ENCODE data around the gene KRR1.

The KRR1 gene

DNA sequence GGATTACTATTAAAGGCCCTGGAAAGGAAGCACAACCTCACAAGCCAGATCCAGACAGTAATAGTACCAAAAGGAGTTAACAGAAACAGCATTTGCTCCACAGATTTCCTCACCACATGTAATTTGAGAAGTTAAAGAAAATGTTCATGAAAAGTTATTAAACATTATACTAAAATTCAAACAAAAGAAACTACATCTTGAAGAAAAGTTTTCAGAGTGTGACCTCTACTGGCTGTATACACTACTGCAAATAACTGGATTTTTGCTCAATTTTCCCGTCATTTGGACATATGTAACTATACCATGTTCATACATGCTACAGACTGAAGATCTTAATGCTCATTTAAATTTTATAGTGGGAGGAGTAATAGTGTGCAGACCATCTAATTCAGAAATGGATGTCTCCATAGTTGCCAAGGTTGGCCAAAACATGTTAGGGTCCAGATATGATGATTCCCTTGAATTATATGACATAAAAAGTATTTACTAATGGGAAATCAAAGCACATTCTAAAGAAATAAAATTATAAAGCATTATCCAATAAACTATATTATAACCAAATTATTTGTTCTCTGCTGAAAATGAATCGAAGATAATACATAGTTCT is 5.6 kb downstream of the KRR1 start:
- TF ChIP-seq, protein P1, sequence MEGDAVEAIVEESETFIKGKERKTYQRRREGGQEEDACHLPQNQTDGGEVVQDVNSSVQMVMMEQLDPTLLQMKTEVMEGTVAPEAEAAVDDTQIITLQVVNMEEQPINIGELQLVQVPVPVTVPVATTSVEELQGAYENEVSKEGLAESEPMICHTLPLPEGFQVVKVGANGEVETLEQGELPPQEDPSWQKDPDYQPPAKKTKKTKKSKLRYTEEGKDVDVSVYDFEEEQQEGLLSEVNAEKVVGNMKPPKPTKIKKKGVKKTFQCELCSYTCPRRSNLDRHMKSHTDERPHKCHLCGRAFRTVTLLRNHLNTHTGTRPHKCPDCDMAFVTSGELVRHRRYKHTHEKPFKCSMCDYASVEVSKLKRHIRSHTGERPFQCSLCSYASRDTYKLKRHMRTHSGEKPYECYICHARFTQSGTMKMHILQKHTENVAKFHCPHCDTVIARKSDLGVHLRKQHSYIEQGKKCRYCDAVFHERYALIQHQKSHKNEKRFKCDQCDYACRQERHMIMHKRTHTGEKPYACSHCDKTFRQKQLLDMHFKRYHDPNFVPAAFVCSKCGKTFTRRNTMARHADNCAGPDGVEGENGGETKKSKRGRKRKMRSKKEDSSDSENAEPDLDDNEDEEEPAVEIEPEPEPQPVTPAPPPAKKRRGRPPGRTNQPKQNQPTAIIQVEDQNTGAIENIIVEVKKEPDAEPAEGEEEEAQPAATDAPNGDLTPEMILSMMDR (IDR thresholded peaks at IDR 0.05; ENCODE audit: control insufficient read depth, insufficient read depth, low read depth, low read length, missing control alignments) = peak; percentile 53
- no peak for DNase-seq (ENCODE audit: low read depth)
- H3K4me3 ChIP-seq (ENCODE audit: control insufficient read depth, low read depth, low read length) = no peak overlapping the region

DNA sequence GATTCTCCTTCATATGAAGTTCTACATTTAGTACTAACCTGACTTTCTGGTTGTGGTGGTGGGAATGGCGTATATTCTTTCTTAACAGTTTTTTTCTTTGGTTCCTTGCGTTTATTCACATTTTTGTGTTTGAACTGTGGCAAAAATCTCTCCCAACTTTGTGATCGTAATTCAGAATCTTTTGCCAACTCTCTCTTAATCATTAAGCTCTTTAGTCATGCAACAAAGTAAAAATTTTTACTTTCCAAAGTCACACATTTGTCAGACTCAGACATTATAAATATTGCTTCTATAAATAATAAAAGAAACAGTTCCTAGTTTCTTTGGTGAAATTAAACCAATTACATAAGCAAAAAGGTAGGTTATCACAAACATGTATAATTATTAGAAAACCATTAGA is 7.5 kb downstream of the KRR1 start:
- H3K4me3 ChIP-seq (ENCODE audit: control insufficient read depth, low read depth, low read length) = no peak overlapping the region
- TF ChIP-seq, protein P1 (IDR thresholded peaks at IDR 0.05; ENCODE audit: control insufficient read depth, insufficient read depth, low read depth, low read length, missing control alignments) = no peak
- no peak for DNase-seq (ENCODE audit: low read depth)

GRCh38 chr12:75503459-75503858 is 8.0 kb downstream of the KRR1 start:
- H3K4me3 ChIP-seq (ENCODE audit: control insufficient read depth, low read depth, low read length) = no peak overlapping the region
- TF ChIP-seq, protein P1 (IDR thresholded peaks at IDR 0.05; ENCODE audit: control insufficient read depth, insufficient read depth, low read depth, low read length, missing control alignments) = no peak
- DNase-seq (ENCODE audit: low read depth) = no peak

- no peak for DNase-seq (ENCODE audit: low read depth)
- TF ChIP-seq, protein P1 (IDR thresholded peaks at IDR 0.05; ENCODE audit: control insufficient read depth, insufficient read depth, low read depth, low read length, missing control alignments) = no peak
- no peak overlapping the region for H3K4me3 ChIP-seq (ENCODE audit: control insufficient read depth, low read depth, low read length)
Measured at GRCh38 chr12:75491169-75491568, 20.2 kb downstream of the KRR1 start.

DNA sequence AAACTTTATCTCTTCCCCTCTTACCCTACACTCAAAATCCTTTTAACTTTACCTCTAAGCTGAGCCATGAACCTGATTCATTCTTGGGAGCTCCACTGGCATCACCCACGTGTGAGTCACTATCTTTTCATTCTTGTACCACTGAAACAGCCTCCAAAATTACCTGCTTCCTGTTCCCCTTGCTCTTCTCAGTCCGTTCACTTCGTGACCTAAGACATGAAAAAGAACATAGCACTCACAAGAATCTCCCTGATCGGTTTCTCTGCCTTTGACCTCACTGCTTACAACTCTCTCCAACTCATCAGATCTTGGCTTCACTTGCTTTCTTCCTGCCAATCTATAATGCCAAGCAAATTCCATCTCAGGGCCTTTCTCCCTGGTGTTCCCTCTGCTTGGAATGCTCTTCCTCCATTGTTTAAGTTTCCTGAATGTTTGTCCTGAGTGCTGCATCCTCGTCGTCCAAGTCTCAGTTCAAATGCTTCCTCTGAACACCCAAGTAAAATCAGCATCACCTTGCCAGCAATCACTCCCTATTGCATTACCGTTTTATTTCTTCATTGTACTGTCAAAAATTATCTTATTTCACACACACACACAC is 21.7 kb downstream of the KRR1 start:
- DNase-seq (ENCODE audit: low read depth) = no peak
- H3K4me3 ChIP-seq (ENCODE audit: control insufficient read depth, low read depth, low read length) = no peak overlapping the region
- TF ChIP-seq, protein P1 (IDR thresholded peaks at IDR 0.05; ENCODE audit: control insufficient read depth, insufficient read depth, low read depth, low read length, missing control alignments) = no peak

- no peak for DNase-seq (ENCODE audit: low read depth)
- TF ChIP-seq, protein P1 (IDR thresholded peaks at IDR 0.05; ENCODE audit: control insufficient read depth, insufficient read depth, low read depth, low read length, missing control alignments) = no peak
- H3K4me3 ChIP-seq (ENCODE audit: control insufficient read depth, low read depth, low read length) = no peak overlapping the region
Measured at GRCh38 chr12:75489187-75489586, 22.2 kb downstream of the KRR1 start.
